Gastrocnemius medialis (tissue), 4 donors: ENCODE measurements around the gene VGLL3. TPM values are rescaled to one million over a fixed set of nuclear protein-coding genes. Genes with fewer than 3 reads are reported as not detected.

Experiments used
- ATAC-seq, 2 donors: fragments of 150-250 bp; one replicate each; pipeline ENCODE4 v1.9.1; 2016
- DNase-seq, 2 donors: peaks; one replicate each; pipeline ENCODE4 v3.0.0-alpha.2; 2019
- H3K27ac ChIP-seq, 4 donors: fragments of 200-600 bp; sonication (generic); 1 replicate in 1 of 4; 2 replicates in 3 of 4; pipeline ENCODE4 v1.5.1; 2016 to 2018; ENCODE audit warnings: mild to moderate bottlenecking in 2 of 4, moderate library complexity in 1 of 4
- H3K27me3 ChIP-seq, 3 donors: fragments of 200-600 bp; sonication (generic) in 2 of 3; 1 replicate in 1 of 3; 2 replicates in 2 of 3; pipeline versions ENCODE4 v1.5.1 to v1.6.0; 2016 to 2019; ENCODE audit warnings: mild to moderate bottlenecking in 1 of 3, moderate library complexity in 1 of 3
- H3K36me3 ChIP-seq, 2 donors: fragments of 200-600 bp; sonication (generic) in 1 of 2; one replicate each; pipeline ENCODE4 v1.5.1; 2017 to 2018
- H3K4me1 ChIP-seq, 2 donors: fragments of 200-600 bp; sonication (generic) in 1 of 2; one replicate each; pipeline ENCODE4 v1.5.1; 2016 to 2017; ENCODE audit warnings: mild to moderate bottlenecking in 2 of 2
- H3K4me3 ChIP-seq, 4 donors: fragments of 200-600 bp; sonication (generic) in 3 of 4; 1 replicate in 1 of 4; 2 replicates in 3 of 4; pipeline ENCODE4 v1.5.1; 2016 to 2019; ENCODE audit warnings: mild to moderate bottlenecking in 2 of 4
- H3K9me3 ChIP-seq, 3 donors: fragments of 200-600 bp; sonication (generic) in 2 of 3; 1 replicate in 1 of 3; 2 replicates in 2 of 3; pipeline ENCODE4 v1.5.1; 2016 to 2019
- CTCF ChIP-seq, 5 experiments: fragments of 450-650 bp in 3 of 5; fragments of 200-600 bp in 2 of 5; sonication (generic) in 2 of 5; IDR thresholded peaks in 4 of 5; conservative IDR thresholded peaks in 1 of 5; 1 replicate in 4 of 5; 2 replicates in 1 of 5; pipeline ENCODE4 v1.5.1; 2016 to 2019; ENCODE audit warnings: antibody characterized with exemption in 5 of 5, mild to moderate bottlenecking in 3 of 5, moderate library complexity in 3 of 5
- POLR2A ChIP-seq, 2 donors: fragments of 450-650 bp; IDR thresholded peaks; one replicate each; pipeline ENCODE4 v1.6.1; 2017; ENCODE audit warnings: antibody characterized with exemption in 2 of 2, mild to moderate bottlenecking in 2 of 2, moderate library complexity in 2 of 2
- in situ Hi-C, 4 donors: fragments of 200-750 bp; cut with MboI; loops; one replicate each; pipeline versions ENCODE4 v1.15.0 to v1.8.0; 2017; ENCODE audit warnings: low sequenced_read_pairs in 4 of 4
- intact Hi-C: fragments of 100-400 bp; cut with DNase I; formaldehyde crosslinking; loops from one replicate; pipeline ENCODE4 v1.15.1; 2023; ENCODE audit warnings: low total_unique reads
- total RNA-seq, 4 donors: library from RNA; depleted of rRNA; stranded (reverse); fragments of >200 nt; gene quantifications; one replicate each; pipeline versions ENCODE4 v1.1.0 to v1.2.3, GENCODE V29; 2016

Gene VGLL3
- total RNA-seq, 4 donors from 2014 or later = 3.5 to 9.5 (median 5.6) TPM

DNA sequence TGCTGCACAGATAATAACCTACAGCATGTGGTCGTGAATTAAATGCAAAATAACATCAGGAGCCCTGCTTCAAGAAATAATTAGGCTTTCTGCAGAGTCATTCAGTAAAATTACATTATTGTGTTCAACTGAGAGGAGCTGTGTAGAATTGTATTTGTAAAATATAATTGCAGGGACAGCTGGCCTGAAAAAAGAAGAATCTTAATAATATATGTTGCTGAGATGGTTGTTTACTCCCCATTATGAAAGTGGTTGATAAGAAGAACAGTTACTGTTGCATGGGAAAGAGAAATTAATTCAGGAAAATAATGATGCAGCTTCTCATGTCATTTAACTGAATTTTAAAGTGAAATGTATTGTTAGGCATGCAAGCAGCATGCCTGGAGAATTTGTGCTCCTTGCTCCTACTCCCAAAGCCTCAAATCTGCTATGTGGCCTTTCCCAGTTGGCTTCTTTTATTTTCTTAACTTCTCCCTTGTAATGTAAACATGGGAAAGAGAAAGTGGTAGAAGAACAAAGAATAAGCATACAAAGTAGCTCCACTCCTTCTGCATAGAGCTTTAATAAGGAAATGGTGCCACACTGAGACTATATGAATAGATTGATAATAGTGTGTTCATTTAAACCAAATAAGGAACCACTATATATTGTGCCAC, 100.1 kb downstream of the VGLL3 start:
- intact Hi-C loops = no loop called here
- no peak overlapping the region for H3K27ac ChIP-seq
- no peaks in the 10 kb centered on the region for H3K4me1 ChIP-seq
- no peak overlapping the region for H3K4me3 ChIP-seq
- in situ Hi-C loops = no loop called here
- H3K9me3 ChIP-seq = no peaks in the 10 kb centered on the region
- H3K27me3 ChIP-seq = no peaks in the 10 kb centered on the region
- no peak for TF ChIP-seq POLR2A (IDR thresholded peaks at IDR 0.05)
- TF ChIP-seq CTCF (IDR thresholded peaks at IDR 0.05 in 4 of 5, conservative IDR thresholded peaks at IDR 0.05 in 1 of 5) = no peak
- no peak for DNase-seq
- no peak for ATAC-seq
- no peaks in the 10 kb centered on the region for H3K36me3 ChIP-seq

Other genes starting within 250 kb of the VGLL3 start
- 10 to 100 TPM; 30.7 to 46.9 (median 33.6) TPM for gene CHMP2B, start 236.2 kb upstream of the VGLL3 start, total RNA-seq